Heart left ventricle (tissue), 13 donors: Measurements from ENCODE around the gene SCARB1.

Source experiments
- CTCF ChIP-seq, 12 donors: fragments of 200-600 bp; sonication (generic) in 4 of 12; IDR thresholded peaks; one replicate each; pipeline versions ENCODE4 v1.5.0 to v1.8.0; 2018 to 2022; ENCODE audit warnings: antibody characterized with exemption in 12 of 12, mild to moderate bottlenecking in 5 of 12
- POLR2A ChIP-seq, 2 donors: fragments of 450-650 bp; IDR thresholded peaks; one replicate each; pipeline ENCODE4 v1.6.1; 2017; ENCODE audit warnings: antibody characterized with exemption in 2 of 2, mild to moderate bottlenecking in 2 of 2, moderate library complexity in 2 of 2
- donor health status: ischemic (EF 13 %, LVEDD 7.1; RV severe dilation, severe dysfunction).
- donor health status: DM: no; HTN: yes; CAD: no.
- donor health status: DM: no; HTN: no; CAD: no.
- donor health status: ischemic (EF 25% LVEDD 6.9; RV normal size, moderate dysfunction).
- donor health status: ischemic (EF 25% LVEDD 5.7; RV mildly dilated, moderate dysfunction).
- donor health status: ischemic (EF 35%, LVEDD 5.7; RV mildly dilated, moderate dysfunction).
- donor health status: nonischemic (EF 11% LVEDD 7.7; RV severe dilation, severe dysfunction).
- donor health status: DM: yes; HTN: yes; CAD: no.
- donor health status: PGD.
- donor health status: ischemic (EF 29% LVEDD 5.4; RV normal size, mild dysfunction).
- donor health status: nonischemic (EF 23%, LVEDD 6.1; RV moderate dilation, normal function).

- TF ChIP-seq CTCF (IDR thresholded peaks at IDR 0.05) (no peak), POLR2A (IDR thresholded peaks at IDR 0.05) (no peak)
These were observed 98.6 kb downstream of the SCARB1 start for GRCh38 chr12:124764870-124765580.
